Measurements from ENCODE around the gene TMTC1.
A peak's percentile ranks its signal among the peaks of the same experiment; 100 is the strongest.

The TMTC1 gene

DNA sequence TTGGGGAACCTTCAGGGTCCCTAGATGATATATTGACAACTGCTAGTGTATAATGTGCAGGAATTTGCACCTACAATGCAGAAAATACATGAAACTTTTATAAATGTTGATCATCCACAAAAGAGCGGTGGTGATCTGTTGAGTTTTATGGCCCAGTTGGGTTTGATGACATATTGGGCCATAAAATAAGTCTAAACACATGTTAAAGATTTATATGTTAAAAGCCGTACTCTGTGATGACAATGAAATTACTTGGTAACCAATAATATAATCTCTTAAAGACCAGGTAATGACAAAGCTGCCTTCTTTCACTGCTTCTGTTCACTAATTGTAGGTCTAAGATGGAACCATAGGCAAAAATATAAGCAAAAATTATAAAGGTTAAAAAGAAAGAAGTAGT lies 61.6 kb downstream of the TMTC1 start:
- H3K27ac ChIP-seq (ENCODE audit: low read length), result no peak overlapping the region
- no peaks in the 10 kb centered on the region for H3K9me3 ChIP-seq (ENCODE audit: insufficient read depth, low read length)
- H3K9ac ChIP-seq (ENCODE audit: low read length), result no peak overlapping the region
- H3K79me2 ChIP-seq (ENCODE audit: low read length), result no peaks in the 10 kb centered on the region
- no peaks in the 10 kb centered on the region for H3K36me3 ChIP-seq (replicated peaks; ENCODE audit: low read depth, low read length)
- H2AFZ ChIP-seq (ENCODE audit: low read depth, low read length), result no peak overlapping the region
- H3K4me1 ChIP-seq (ENCODE audit: low read length), result peaks cover 7% of the 10 kb centered on the region
- H3K27me3 ChIP-seq (ENCODE audit: low read depth, low read length), result no peaks in the 10 kb centered on the region
- no peaks in the 10 kb centered on the region for H4K20me1 ChIP-seq (ENCODE audit: insufficient read depth, low read length)
- H3K4me3 ChIP-seq (ENCODE audit: low read length), result no peak overlapping the region
- no peak overlapping the region for H3K4me2 ChIP-seq (ENCODE audit: low read length)
- no peak for TF ChIP-seq EZH2phosphoT487 (IDR thresholded peaks at IDR 0.05; ENCODE audit: low read depth)
- TF ChIP-seq, protein P1, sequence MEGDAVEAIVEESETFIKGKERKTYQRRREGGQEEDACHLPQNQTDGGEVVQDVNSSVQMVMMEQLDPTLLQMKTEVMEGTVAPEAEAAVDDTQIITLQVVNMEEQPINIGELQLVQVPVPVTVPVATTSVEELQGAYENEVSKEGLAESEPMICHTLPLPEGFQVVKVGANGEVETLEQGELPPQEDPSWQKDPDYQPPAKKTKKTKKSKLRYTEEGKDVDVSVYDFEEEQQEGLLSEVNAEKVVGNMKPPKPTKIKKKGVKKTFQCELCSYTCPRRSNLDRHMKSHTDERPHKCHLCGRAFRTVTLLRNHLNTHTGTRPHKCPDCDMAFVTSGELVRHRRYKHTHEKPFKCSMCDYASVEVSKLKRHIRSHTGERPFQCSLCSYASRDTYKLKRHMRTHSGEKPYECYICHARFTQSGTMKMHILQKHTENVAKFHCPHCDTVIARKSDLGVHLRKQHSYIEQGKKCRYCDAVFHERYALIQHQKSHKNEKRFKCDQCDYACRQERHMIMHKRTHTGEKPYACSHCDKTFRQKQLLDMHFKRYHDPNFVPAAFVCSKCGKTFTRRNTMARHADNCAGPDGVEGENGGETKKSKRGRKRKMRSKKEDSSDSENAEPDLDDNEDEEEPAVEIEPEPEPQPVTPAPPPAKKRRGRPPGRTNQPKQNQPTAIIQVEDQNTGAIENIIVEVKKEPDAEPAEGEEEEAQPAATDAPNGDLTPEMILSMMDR (IDR thresholded peaks at IDR 0.05; ENCODE audit: low read depth, low read length), result no peak

- Histone ChIP-seq H4K20me1 (ENCODE audit: insufficient read depth, low read length) (no peaks in the 10 kb centered on the region), H3K27ac (ENCODE audit: low read length) (no peak overlapping the region), H3K27me3 (ENCODE audit: low read depth, low read length) (no peaks in the 10 kb centered on the region), H3K36me3 (replicated peaks; ENCODE audit: low read depth, low read length) (no peaks in the 10 kb centered on the region), H2AFZ (ENCODE audit: low read depth, low read length) (no peak overlapping the region), H3K9ac (ENCODE audit: low read length) (no peak overlapping the region), H3K4me1 (ENCODE audit: low read length) (peaks cover 7% of the 10 kb centered on the region), H3K9me3 (ENCODE audit: insufficient read depth, low read length) (no peaks in the 10 kb centered on the region), H3K4me2 (ENCODE audit: low read length) (no peak overlapping the region), H3K79me2 (ENCODE audit: low read length) (no peaks in the 10 kb centered on the region), H3K4me3 (ENCODE audit: low read length) (no peak overlapping the region)
- TF ChIP-seq, protein P1 (IDR thresholded peaks at IDR 0.05; ENCODE audit: low read depth, low read length), result no peak
- TF ChIP-seq EZH2phosphoT487 (IDR thresholded peaks at IDR 0.05; ENCODE audit: low read depth), result no peak
These were observed 64.4 kb downstream of the TMTC1 start for GRCh38 chr12:29719381-29719780.

- H3K27me3 ChIP-seq (ENCODE audit: low read depth, low read length), result no peaks in the 10 kb centered on the region
- no peaks in the 10 kb centered on the region for H3K9me3 ChIP-seq (ENCODE audit: insufficient read depth, low read length)
- H3K4me3 ChIP-seq (ENCODE audit: low read length), result no peak overlapping the region
- peaks cover 7% of the 10 kb centered on the region for H3K4me1 ChIP-seq (ENCODE audit: low read length)
- no peaks in the 10 kb centered on the region for H3K36me3 ChIP-seq (replicated peaks; ENCODE audit: low read depth, low read length)
- H2AFZ ChIP-seq (ENCODE audit: low read depth, low read length), result no peak overlapping the region
- TF ChIP-seq, protein P1 (IDR thresholded peaks at IDR 0.05; ENCODE audit: low read depth, low read length), result no peak
- TF ChIP-seq EZH2phosphoT487 (IDR thresholded peaks at IDR 0.05; ENCODE audit: low read depth), result no peak
- no peak overlapping the region for H3K27ac ChIP-seq (ENCODE audit: low read length)
- no peaks in the 10 kb centered on the region for H3K79me2 ChIP-seq (ENCODE audit: low read length)
- H3K4me2 ChIP-seq (ENCODE audit: low read length), result peak overlapping the region; percentile 8; the same call in 1 of the 2 replicates
- H3K9ac ChIP-seq (ENCODE audit: low read length), result no peak overlapping the region
- H4K20me1 ChIP-seq (ENCODE audit: insufficient read depth, low read length), result no peaks in the 10 kb centered on the region
These were observed 66.1 kb downstream of the TMTC1 start for GRCh38 chr12:29717540-29718100.

- H3K27me3 ChIP-seq (ENCODE audit: low read depth, low read length), result no peaks in the 10 kb centered on the region
- H2AFZ ChIP-seq (ENCODE audit: low read depth, low read length), result no peak overlapping the region
- no peaks in the 10 kb centered on the region for H3K36me3 ChIP-seq (replicated peaks; ENCODE audit: low read depth, low read length)
- no peaks in the 10 kb centered on the region for H3K9me3 ChIP-seq (ENCODE audit: insufficient read depth, low read length)
- no peak overlapping the region for H3K9ac ChIP-seq (ENCODE audit: low read length)
- no peaks in the 10 kb centered on the region for H4K20me1 ChIP-seq (ENCODE audit: insufficient read depth, low read length)
- H3K27ac ChIP-seq (ENCODE audit: low read length), result no peak overlapping the region
- TF ChIP-seq, protein P1 (IDR thresholded peaks at IDR 0.05; ENCODE audit: low read depth, low read length), result no peak
- TF ChIP-seq EZH2phosphoT487 (IDR thresholded peaks at IDR 0.05; ENCODE audit: low read depth), result no peak
- no peaks in the 10 kb centered on the region for H3K79me2 ChIP-seq (ENCODE audit: low read length)
- H3K4me1 ChIP-seq (ENCODE audit: low read length), result peaks cover 7% of the 10 kb centered on the region
- no peak overlapping the region for H3K4me2 ChIP-seq (ENCODE audit: low read length)
- no peak overlapping the region for H3K4me3 ChIP-seq (ENCODE audit: low read length)
These were observed 68.8 kb downstream of the TMTC1 start for GRCh38 chr12:29714966-29715365.

Data from OCI-LY3 (cell line).